ENCODE results near the gene OR1F1. TPM values are rescaled to one million over a fixed set of nuclear protein-coding genes. Genes with fewer than 3 reads are reported as not detected.

The OR1F1 gene
- polyA plus RNA-seq, 4 donors, result not detected

- DNase-seq (ENCODE audit: low read depth in 4 of 4, low spot score in 3 of 4), result no peak
Measured at GRCh38 chr16:3243882-3244281, 55.9 kb downstream of the OR1F1 start.

- no peak for DNase-seq (ENCODE audit: low read depth in 4 of 4, low spot score in 3 of 4)
Measured at GRCh38 chr16:3246002-3246401, 58.0 kb downstream of the OR1F1 start.

GRCh38 chr16:3246876-3247275, 58.9 kb downstream of the OR1F1 start:
- DNase-seq (ENCODE audit: low read depth in 4 of 4, low spot score in 3 of 4), result no peak

DNA sequence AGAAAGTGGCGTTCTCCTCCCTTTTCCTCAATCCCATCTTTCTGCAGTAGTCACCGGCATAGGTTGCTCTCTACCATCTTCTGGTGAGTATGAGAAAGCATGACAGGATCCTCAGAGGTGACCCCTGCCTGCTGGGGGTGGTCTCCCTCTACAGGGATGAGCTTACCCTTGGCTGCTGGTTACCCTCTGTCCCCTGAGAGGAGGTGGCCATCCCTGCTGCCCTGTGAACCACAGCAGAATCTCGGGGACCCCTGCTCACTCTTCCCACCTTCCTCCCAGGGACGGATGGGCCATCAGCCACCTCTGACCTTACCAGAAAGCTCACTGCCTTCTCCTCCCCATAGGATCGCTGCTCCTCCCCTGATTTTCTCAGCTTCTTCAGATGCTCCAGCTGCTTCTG, 60.6 kb downstream of the OR1F1 start:
- DNase-seq (ENCODE audit: low read depth in 4 of 4, low spot score in 3 of 4), result no peak

- no peak for DNase-seq (ENCODE audit: low read depth in 4 of 4, low spot score in 3 of 4)
Measured at GRCh38 chr16:3249020-3249419, 61.0 kb downstream of the OR1F1 start.

GRCh38 chr16:3249451-3249850, 61.4 kb downstream of the OR1F1 start:
- DNase-seq (ENCODE audit: low read depth in 4 of 4, low spot score in 3 of 4), result no peak

DNA sequence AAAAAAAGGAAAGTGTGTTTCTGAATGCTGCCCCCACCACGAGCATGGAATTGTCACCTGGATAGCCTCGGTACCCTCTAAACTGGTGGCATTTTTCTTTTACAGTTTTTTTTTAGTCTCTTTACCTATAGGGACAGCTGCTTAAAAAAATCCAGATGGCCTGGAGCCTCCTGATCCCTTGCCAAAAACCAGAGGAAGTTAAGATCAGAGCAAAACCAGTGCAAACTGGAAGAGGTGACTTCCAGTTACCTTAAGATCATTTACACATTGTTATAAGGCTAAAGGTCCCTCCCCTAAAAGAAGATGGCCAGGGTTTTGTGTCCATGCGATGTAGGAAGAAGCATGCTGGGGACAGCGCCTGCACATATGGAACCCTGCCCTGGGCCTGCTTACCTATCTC, 65.0 kb downstream of the OR1F1 start:
- DNase-seq (ENCODE audit: low read depth in 4 of 4, low spot score in 3 of 4), result no peak

- no peak for DNase-seq (ENCODE audit: low read depth in 4 of 4, low spot score in 3 of 4)
Measured at GRCh38 chr16:3254309-3254708, 66.3 kb downstream of the OR1F1 start.

Other genes starting within 250 kb of the OR1F1 start
- gene KREMEN2, start 223.9 kb upstream of the OR1F1 start, polyA plus RNA-seq (ENCODE audit: insufficient read length in 4 of 4), result 1 to 10 TPM; 1.0 to 3.3 (median 1.6) TPM
- gene PAQR4, start 218.9 kb upstream of the OR1F1 start, polyA plus RNA-seq (ENCODE audit: insufficient read length in 4 of 4), result 10 to 100 TPM in 3 of 4 donors, 1 to 10 TPM in 1; 8.6 to 12.7 (median 10.4) TPM
- 10 to 100 TPM; 10.4 to 19.2 (median 14.2) TPM for gene PKMYT1, start 207.8 kb upstream of the OR1F1 start, polyA plus RNA-seq (ENCODE audit: insufficient read length in 4 of 4)
- gene CLDN9, start 175.3 kb upstream of the OR1F1 start, polyA plus RNA-seq (ENCODE audit: insufficient read length in 4 of 4), result 1 to 10 TPM; 3.0 to 3.7 (median 3.1) TPM
- gene CLDN6, start 170.0 kb upstream of the OR1F1 start, polyA plus RNA-seq (ENCODE audit: insufficient read length in 4 of 4), result 10 to 100 TPM; 32.9 to 44.1 (median 36.4) TPM
- 10 to 100 TPM in 3 of 4 donors, 1 to 10 TPM in 1; 7.5 to 18.2 (median 13.0) TPM for gene TNFRSF12A, start 167.8 kb upstream of the OR1F1 start, polyA plus RNA-seq (ENCODE audit: insufficient read length in 4 of 4)
- gene HCFC1R1, start 164.3 kb upstream of the OR1F1 start, polyA plus RNA-seq (ENCODE audit: insufficient read length in 4 of 4), result 10 to 100 TPM; 67.1 to 85.2 (median 71.3) TPM
- gene THOC6, start 164.2 kb upstream of the OR1F1 start, polyA plus RNA-seq (ENCODE audit: insufficient read length in 4 of 4), result 10 to 100 TPM; 29.4 to 37.2 (median 32.1) TPM
- gene BICDL2, start 151.3 kb upstream of the OR1F1 start, polyA plus RNA-seq (ENCODE audit: insufficient read length in 4 of 4), result 1 to 10 TPM; 1.2 to 3.8 (median 2.9) TPM
- gene MMP25, start 141.6 kb upstream of the OR1F1 start, polyA plus RNA-seq (ENCODE audit: insufficient read length in 4 of 4), result 1 to 10 TPM in 2 of 4 donors, under 1 TPM in 2; 0.78 to 1.8 (median 1.1) TPM
- gene IL32, start 122.6 kb upstream of the OR1F1 start, polyA plus RNA-seq (ENCODE audit: insufficient read length in 4 of 4), result 10 to 100 TPM; 29.9 to 47.1 (median 33.9) TPM
- gene ZSCAN10, start 88.9 kb upstream of the OR1F1 start, polyA plus RNA-seq (ENCODE audit: insufficient read length in 4 of 4), result under 1 TPM in 2 of 4 donors, not detected in 2; 0.11 to 0.12 TPM
- gene ZNF205, start 75.6 kb upstream of the OR1F1 start, polyA plus RNA-seq (ENCODE audit: insufficient read length in 4 of 4), result 10 to 100 TPM; 14.5 to 20.3 (median 17.1) TPM
- 10 to 100 TPM; 10.3 to 15.8 (median 11.4) TPM for gene ZNF213, start 53.2 kb upstream of the OR1F1 start, polyA plus RNA-seq (ENCODE audit: insufficient read length in 4 of 4)
- gene ZNF200, start 47.0 kb downstream of the OR1F1 start, polyA plus RNA-seq (ENCODE audit: insufficient read length in 4 of 4), result 10 to 100 TPM; 13.3 to 16.9 (median 14.8) TPM
- under 1 TPM; 0.13 to 0.33 (median 0.24) TPM for gene MEFV, start 68.4 kb downstream of the OR1F1 start, polyA plus RNA-seq (ENCODE audit: insufficient read length in 4 of 4)
- gene ZNF263, start 95.3 kb downstream of the OR1F1 start, polyA plus RNA-seq (ENCODE audit: insufficient read length in 4 of 4), result 10 to 100 TPM; 42.7 to 52.9 (median 46.6) TPM
- gene TIGD7, start 117.2 kb downstream of the OR1F1 start, polyA plus RNA-seq (ENCODE audit: insufficient read length in 4 of 4), result 10 to 100 TPM; 11.8 to 14.6 (median 12.8) TPM
- 10 to 100 TPM; 39.4 to 54.2 (median 49.7) TPM for gene ZNF75A, start 117.3 kb downstream of the OR1F1 start, polyA plus RNA-seq (ENCODE audit: insufficient read length in 4 of 4)
- under 1 TPM; 0.52 to 0.73 (median 0.64) TPM for gene OR2C1, start 167.7 kb downstream of the OR1F1 start, polyA plus RNA-seq (ENCODE audit: insufficient read length in 4 of 4)
- 10 to 100 TPM; 16.7 to 20.7 (median 18.9) TPM for gene ZSCAN32, start 212.8 kb downstream of the OR1F1 start, polyA plus RNA-seq (ENCODE audit: insufficient read length in 4 of 4)
- 10 to 100 TPM; 14.1 to 16.6 (median 15.6) TPM for gene ZNF174, start 213.0 kb downstream of the OR1F1 start, polyA plus RNA-seq (ENCODE audit: insufficient read length in 4 of 4)